HEK293T (cell line): Measurements from ENCODE around the gene TMPRSS3.

Experiments used
- CTCF ChIA-PET: fragments of 350-600 bp; formaldehyde crosslinking; extraction: SDS; loops from one replicate; lab custom pipeline; 2021; ENCODE audit warnings: antibody characterized with exemption, inconsistent platforms; lab: Yijun Ruan, JAX
- POLR2A ChIA-PET: fragments of 350-600 bp; formaldehyde crosslinking; extraction: SDS; loops from one replicate; lab custom pipeline; 2020; ENCODE audit warnings: antibody characterized with exemption, inconsistent platforms; lab: Yijun Ruan, JAX
- DNase-seq: peaks from one replicate; pipeline ENCODE4 v3.0.0; 2012; ENCODE audit warnings: mixed read lengths; ENCODE audit errors: extremely low spot score
- ARNT ChIP-seq: fragments of 450-650 bp; IDR thresholded peaks from 2 replicates; pipeline ENCODE4 v1.6.1; 2017; ENCODE audit warnings: mild to moderate bottlenecking
- BHLHE40 ChIP-seq: fragments of 450-650 bp; IDR thresholded peaks from 2 replicates; pipeline ENCODE4 v1.6.1; 2016; ENCODE audit warnings: mild to moderate bottlenecking, moderate library complexity, borderline replicate concordance
- CTBP1 ChIP-seq: fragments of 450-650 bp; IDR thresholded peaks from 2 replicates; pipeline ENCODE4 v1.6.1; 2016; ENCODE audit warnings: borderline replicate concordance
- ELF4 ChIP-seq: fragments of 450-650 bp; IDR thresholded peaks from 2 replicates; pipeline ENCODE4 v1.6.1; 2017; ENCODE audit warnings: antibody characterized with exemption
- FOXA1 ChIP-seq: fragments of 450-650 bp; IDR thresholded peaks from 2 replicates; pipeline ENCODE4 v1.6.1; 2016; ENCODE audit warnings: mild to moderate bottlenecking
- FOXK2 ChIP-seq: fragments of 450-650 bp; IDR thresholded peaks from 2 replicates; pipeline ENCODE4 v1.6.1; 2016; ENCODE audit warnings: mild to moderate bottlenecking
- FOXM1 ChIP-seq: fragments of 450-650 bp; IDR thresholded peaks from 2 replicates; pipeline ENCODE4 v1.6.1; 2017; ENCODE audit warnings: mild to moderate bottlenecking, borderline replicate concordance
- HDGF ChIP-seq: fragments of 450-650 bp; IDR thresholded peaks from 2 replicates; pipeline ENCODE4 v1.6.1; 2017; ENCODE audit warnings: antibody characterized with exemption, borderline replicate concordance
- L3MBTL2 ChIP-seq: fragments of 450-650 bp; conservative IDR thresholded peaks from 2 replicates; pipeline ENCODE4 v1.6.1; 2016; ENCODE audit warnings: mild to moderate bottlenecking
- LEF1 ChIP-seq: fragments of 450-650 bp; IDR thresholded peaks from 2 replicates; pipeline ENCODE4 v1.6.1; 2017; ENCODE audit warnings: mild to moderate bottlenecking, borderline replicate concordance
- NFRKB ChIP-seq: fragments of 450-650 bp; IDR thresholded peaks from 2 replicates; pipeline ENCODE4 v1.6.1; 2016; ENCODE audit warnings: mild to moderate bottlenecking, moderate library complexity
- PKNOX1 ChIP-seq: fragments of 450-650 bp; IDR thresholded peaks from 2 replicates; pipeline ENCODE4 v1.6.1; 2016
- SP1 ChIP-seq: fragments of 450-650 bp; IDR thresholded peaks from 2 replicates; pipeline ENCODE4 v1.6.1; 2017
- SUZ12 ChIP-seq: fragments of 450-650 bp; IDR thresholded peaks from 2 replicates; pipeline ENCODE4 v1.6.1; 2016; ENCODE audit warnings: mild to moderate bottlenecking
- TARDBP ChIP-seq: fragments of 450-650 bp; IDR thresholded peaks from 2 replicates; pipeline ENCODE4 v1.6.1; 2016
- ZNF384 ChIP-seq: fragments of 450-650 bp; IDR thresholded peaks from 2 replicates; pipeline ENCODE4 v1.6.1; 2016

TMPRSS3 gene

GRCh38 chr21:42349420-42350317 is 46.2 kb downstream of the TMPRSS3 start:
- CTCF ChIA-PET = no interaction called here
- POLR2A ChIA-PET = no interaction called here

DNA sequence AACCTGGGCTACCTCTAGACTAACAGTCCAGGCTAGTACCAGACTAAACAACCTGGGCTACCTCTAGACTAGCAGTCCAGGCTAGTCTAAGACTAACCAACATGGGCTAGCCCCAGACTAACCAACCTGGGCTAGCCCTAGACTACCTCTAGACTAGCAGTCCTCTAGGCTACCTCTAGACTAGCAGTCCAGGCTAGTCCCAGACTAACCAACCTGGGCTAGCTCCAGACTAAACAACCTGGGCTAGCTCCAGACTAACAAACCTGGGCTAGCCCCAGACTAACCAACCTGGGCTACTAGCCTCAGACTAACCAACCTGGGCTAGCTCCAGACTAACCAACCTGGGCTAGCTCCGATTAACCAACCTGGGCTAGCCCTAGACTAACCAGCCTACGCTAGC is 47.1 kb downstream of the TMPRSS3 start:
- no peak for DNase-seq
- ChIA-PET POLR2A (no interaction called here), CTCF (no interaction called here)
- TF ChIP-seq CTBP1 = no peak
- TF ChIP-seq NFRKB = no peak
- no peak for TF ChIP-seq ZNF384
- TF ChIP-seq FOXK2 = no peak
- TF ChIP-seq LEF1 = no peak
- TF ChIP-seq FOXA1 = no peak
- TF ChIP-seq PKNOX1 = no peak
- no peak for TF ChIP-seq HDGF
- TF ChIP-seq FOXM1 = no peak
- TF ChIP-seq L3MBTL2 = no peak

More at GRCh38 chr21:42349420-42350317, 46.2 kb downstream of the TMPRSS3 start:
- TF ChIP-seq ELF4 (no peak), L3MBTL2 (no peak)
- no peak for DNase-seq

DNA sequence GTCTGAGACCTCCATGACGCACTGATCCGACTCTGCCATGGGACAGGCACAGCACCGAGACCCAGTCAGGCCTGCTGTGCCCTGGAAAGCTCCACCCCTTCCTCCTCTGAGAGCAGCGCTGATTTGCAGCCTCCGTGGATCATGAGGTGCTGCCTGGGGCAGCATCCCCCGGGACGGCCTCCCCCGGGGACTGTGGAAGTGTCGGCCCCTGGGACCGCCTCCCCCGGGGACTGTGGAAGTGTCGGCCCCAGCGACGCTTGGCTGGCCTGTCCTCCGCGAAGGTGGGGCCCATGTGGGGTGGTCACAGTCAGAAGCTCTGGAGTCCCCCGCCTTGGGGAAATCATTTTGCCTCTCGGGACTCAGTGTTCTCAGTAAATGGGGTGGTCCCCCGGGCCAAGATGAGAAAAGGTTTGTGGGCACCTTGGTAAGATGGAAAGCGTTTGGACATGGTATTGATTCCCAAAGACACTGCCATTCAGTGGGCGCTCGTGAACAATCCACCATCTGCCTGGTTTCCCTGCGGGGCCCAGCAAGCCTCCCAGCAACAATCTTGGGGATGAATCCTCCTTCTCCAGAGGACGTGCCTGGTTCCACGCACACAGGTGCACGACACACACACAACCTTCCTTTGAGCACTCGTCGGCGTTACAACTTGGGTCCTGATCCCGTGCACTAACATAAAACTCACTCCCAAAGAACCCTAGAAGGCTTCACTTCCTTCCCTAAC is 48.1 kb downstream of the TMPRSS3 start:
- CTCF ChIA-PET = no interaction called here
- no peak for DNase-seq
- POLR2A ChIA-PET = no interaction called here
- no peak for TF ChIP-seq FOXK2
- no peak for TF ChIP-seq LEF1
- TF ChIP-seq ZNF384 = no peak
- no peak for TF ChIP-seq FOXM1

GRCh38 chr21:42346866-42347600 is 48.8 kb downstream of the TMPRSS3 start:
- TF ChIP-seq NFRKB = no peak
- no peak for TF ChIP-seq FOXA1
- TF ChIP-seq CTBP1 = no peak
- TF ChIP-seq SUZ12 = no peak
- no peak for TF ChIP-seq BHLHE40
- TF ChIP-seq PKNOX1 = no peak
- TF ChIP-seq ARNT = no peak
- no peak for TF ChIP-seq ZNF384
- TF ChIP-seq FOXM1 = no peak
- no peak for TF ChIP-seq TARDBP
- no peak for TF ChIP-seq L3MBTL2
- TF ChIP-seq ELF4 = no peak
- no peak for TF ChIP-seq FOXK2
- no peak for TF ChIP-seq HDGF
- no peak for TF ChIP-seq LEF1
- TF ChIP-seq SP1 = no peak
- ChIA-PET CTCF (no interaction called here), POLR2A (no interaction called here)
- no peak for DNase-seq

- DNase-seq = no peak
- no peak for TF ChIP-seq HDGF
- no peak for TF ChIP-seq NFRKB
- TF ChIP-seq TARDBP = no peak
- no peak for TF ChIP-seq PKNOX1
- no peak for TF ChIP-seq BHLHE40
- TF ChIP-seq CTBP1 = no peak
- TF ChIP-seq ELF4 = no peak
- TF ChIP-seq SP1 = no peak
- TF ChIP-seq LEF1 = no peak
- TF ChIP-seq ZNF384 = no peak
- no peak for TF ChIP-seq FOXM1
- no peak for TF ChIP-seq SUZ12
- TF ChIP-seq FOXK2 = no peak
- TF ChIP-seq ARNT = no peak
- TF ChIP-seq L3MBTL2 = no peak
- no peak for TF ChIP-seq FOXA1
- ChIA-PET CTCF (no interaction called here), POLR2A (no interaction called here)
Measured at GRCh38 chr21:42346441-42346840, 49.4 kb downstream of the TMPRSS3 start.

DNA sequence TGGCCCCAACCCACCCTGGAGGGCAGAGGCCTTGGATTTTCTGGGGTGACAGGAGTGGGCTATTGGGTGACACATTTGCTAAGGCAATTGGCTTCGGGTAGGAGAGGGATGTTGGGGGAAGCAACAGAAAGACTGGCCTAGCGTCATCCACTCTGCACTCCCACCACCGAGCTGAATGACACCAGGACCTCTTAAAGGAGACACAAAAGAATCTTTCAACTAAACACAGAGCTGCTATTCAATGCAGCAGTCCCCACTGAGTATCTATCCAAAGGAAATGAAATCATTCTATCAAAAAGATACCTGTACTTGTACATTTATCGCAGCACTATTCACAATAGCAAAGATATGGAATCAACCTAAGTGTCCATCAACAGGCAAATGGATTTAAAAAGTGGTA is 51.2 kb downstream of the TMPRSS3 start:
- POLR2A ChIA-PET = no interaction called here
- CTCF ChIA-PET = no interaction called here
- DNase-seq = no peak
- TF ChIP-seq SUZ12 (no peak), HDGF (no peak), FOXA1 (no peak), TARDBP (no peak), NFRKB (no peak), ARNT (no peak), ZNF384 (no peak), FOXK2 (no peak), CTBP1 (no peak), FOXM1 (no peak), BHLHE40 (no peak), SP1 (no peak), L3MBTL2 (no peak), PKNOX1 (no peak), LEF1 (no peak), ELF4 (no peak)
